ENCODE data around the gene MYZAP. TPM values are rescaled to one million over a fixed set of nuclear protein-coding genes. Genes with fewer than 3 reads are reported as not detected.
A peak's percentile ranks its signal among the peaks of the same experiment; 100 is the strongest.

MYZAP gene
- total RNA-seq, 3 donors from 2014 or later = 12.1 to 23.0 (median 16.7) TPM

DNA sequence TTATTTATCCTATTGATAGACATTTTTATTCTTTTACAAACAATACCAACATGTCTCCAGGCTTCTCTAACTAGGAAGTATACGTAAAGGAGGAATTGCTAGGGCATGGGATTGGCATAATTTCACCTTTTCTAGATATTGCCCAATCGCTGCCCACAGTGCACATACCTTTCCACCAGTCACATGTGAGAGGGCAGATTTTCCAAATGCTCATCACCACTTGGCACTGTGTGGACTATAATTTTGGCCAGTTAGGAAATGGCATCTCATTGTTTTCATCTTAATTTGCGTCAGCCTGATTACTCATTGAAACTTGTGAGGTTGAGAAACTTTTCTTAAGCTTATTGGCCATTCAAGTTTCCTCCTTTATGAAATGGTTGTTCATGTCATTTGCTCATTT lies 57.4 kb downstream of the MYZAP start:
- no peaks in the 10 kb centered on the region for H3K9me3 ChIP-seq
- no peak overlapping the region for H3K4me3 ChIP-seq
- peak in 1 of 2 donors; percentile 62 for DNase-seq (ENCODE audit: low spot score in 2 of 2)
- intact Hi-C loops (cut with DNase I; ENCODE audit: low total_unique reads) = no loop called here
- peak overlapping the region in 1 of 2 donors; percentile 41 for H3K27ac ChIP-seq
- H3K27me3 ChIP-seq = no peaks in the 10 kb centered on the region
- H3K4me1 ChIP-seq = no peaks in the 10 kb centered on the region
- no peaks in the 10 kb centered on the region for H3K36me3 ChIP-seq
- TF ChIP-seq POLR2AphosphoS5 (IDR thresholded peaks at IDR 0.05) = peak in 1 of 3 donors; percentile 52
- TF ChIP-seq, protein P1, sequence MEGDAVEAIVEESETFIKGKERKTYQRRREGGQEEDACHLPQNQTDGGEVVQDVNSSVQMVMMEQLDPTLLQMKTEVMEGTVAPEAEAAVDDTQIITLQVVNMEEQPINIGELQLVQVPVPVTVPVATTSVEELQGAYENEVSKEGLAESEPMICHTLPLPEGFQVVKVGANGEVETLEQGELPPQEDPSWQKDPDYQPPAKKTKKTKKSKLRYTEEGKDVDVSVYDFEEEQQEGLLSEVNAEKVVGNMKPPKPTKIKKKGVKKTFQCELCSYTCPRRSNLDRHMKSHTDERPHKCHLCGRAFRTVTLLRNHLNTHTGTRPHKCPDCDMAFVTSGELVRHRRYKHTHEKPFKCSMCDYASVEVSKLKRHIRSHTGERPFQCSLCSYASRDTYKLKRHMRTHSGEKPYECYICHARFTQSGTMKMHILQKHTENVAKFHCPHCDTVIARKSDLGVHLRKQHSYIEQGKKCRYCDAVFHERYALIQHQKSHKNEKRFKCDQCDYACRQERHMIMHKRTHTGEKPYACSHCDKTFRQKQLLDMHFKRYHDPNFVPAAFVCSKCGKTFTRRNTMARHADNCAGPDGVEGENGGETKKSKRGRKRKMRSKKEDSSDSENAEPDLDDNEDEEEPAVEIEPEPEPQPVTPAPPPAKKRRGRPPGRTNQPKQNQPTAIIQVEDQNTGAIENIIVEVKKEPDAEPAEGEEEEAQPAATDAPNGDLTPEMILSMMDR (IDR thresholded peaks at IDR 0.05) = no peak

DNA sequence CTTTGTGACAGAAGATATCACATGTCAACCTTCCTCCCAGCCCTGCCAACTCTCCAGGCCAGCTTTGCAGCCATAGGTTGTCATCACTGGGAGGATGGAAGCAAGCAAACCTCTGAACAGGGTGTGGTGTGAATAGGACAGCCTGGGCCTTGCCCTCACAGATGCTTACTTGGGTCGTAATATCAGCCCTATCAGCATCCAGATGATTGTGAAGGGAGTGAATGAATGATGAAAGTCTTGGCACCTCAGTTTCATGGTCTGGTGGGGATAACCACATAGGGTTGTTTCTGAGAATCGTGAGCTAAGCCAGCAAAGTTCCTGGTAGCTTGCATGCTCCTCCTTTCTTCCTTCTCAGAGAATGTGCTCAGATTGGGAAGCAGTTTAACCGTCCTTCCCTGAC lies 59.7 kb downstream of the MYZAP start:
- H3K9me3 ChIP-seq = no peaks in the 10 kb centered on the region
- H3K4me1 ChIP-seq = no peaks in the 10 kb centered on the region
- no peaks in the 10 kb centered on the region for H3K27me3 ChIP-seq
- no peak for DNase-seq (ENCODE audit: low spot score in 2 of 2)
- H3K36me3 ChIP-seq = no peaks in the 10 kb centered on the region
- TF ChIP-seq, protein P1 (IDR thresholded peaks at IDR 0.05) = no peak
- TF ChIP-seq POLR2A (IDR thresholded peaks at IDR 0.05) (no peak), POLR2AphosphoS5 (IDR thresholded peaks at IDR 0.05) (no peak)
- intact Hi-C loops (cut with DNase I; ENCODE audit: low total_unique reads) = no loop called here
- no peak overlapping the region for H3K27ac ChIP-seq
- no peak overlapping the region for H3K4me3 ChIP-seq

DNA sequence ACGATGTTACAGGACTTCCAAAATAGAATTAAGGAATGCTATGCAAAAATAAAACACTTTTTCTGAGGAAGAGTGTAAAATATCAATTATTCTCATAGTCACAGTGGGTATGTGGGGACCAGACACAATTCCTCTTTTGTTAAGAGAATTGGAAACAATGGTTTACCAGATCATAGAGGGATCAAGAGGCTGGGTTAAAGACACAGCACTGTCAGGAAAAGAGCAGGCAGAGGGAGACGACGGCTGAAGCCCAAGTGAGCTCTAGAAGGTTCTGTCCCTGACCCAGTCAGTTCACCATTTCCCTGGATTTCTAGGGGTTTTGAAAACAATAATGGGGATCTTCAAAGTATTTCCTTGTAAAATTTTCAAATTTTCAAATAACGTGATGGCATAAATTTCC lies 60.8 kb downstream of the MYZAP start:
- no peak for DNase-seq (ENCODE audit: low spot score in 2 of 2)
- no peaks in the 10 kb centered on the region for H3K9me3 ChIP-seq
- H3K4me3 ChIP-seq = no peak overlapping the region
- intact Hi-C loops (cut with DNase I; ENCODE audit: low total_unique reads) = no loop called here
- no peak overlapping the region for H3K27ac ChIP-seq
- H3K27me3 ChIP-seq = no peaks in the 10 kb centered on the region
- no peaks in the 10 kb centered on the region for H3K36me3 ChIP-seq
- TF ChIP-seq POLR2AphosphoS5 (IDR thresholded peaks at IDR 0.05) (no peak), POLR2A (IDR thresholded peaks at IDR 0.05) (no peak)
- TF ChIP-seq, protein P1 (IDR thresholded peaks at IDR 0.05) = no peak
- H3K4me1 ChIP-seq = no peaks in the 10 kb centered on the region

DNA sequence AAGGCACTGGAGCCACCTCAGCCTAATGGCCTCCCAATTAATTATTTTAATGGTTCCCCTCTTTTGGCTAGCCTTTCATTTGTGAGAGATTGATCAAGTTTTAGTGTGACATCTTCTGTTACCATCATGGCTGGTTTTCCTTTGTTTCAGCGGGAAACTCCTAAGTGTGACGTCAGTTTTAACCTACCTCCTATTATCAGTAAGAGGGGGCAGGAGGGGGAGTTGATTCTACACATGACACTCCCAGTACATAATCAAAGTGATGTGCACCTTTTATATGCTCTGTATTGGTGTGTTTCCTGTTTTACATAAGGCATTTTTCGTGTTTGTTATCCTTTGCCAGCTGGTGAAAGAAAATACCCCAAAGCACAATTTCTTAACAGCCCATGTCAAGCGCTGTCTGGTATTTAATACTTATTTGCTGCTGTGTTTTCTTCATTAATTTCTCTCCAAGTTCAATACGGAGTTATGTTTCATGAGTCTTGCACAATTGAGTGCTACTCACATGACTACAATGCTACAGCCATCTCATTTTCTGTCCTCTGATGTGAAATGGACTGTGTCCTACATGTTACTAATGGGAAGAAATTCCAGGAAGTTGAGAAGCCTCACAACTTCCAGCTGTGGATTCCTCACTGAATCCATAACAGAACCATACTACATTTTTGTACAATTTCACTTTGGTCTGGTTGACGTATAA lies 62.6 kb downstream of the MYZAP start:
- no peaks in the 10 kb centered on the region for H3K9me3 ChIP-seq
- H3K27ac ChIP-seq = peak overlapping the region; percentile 20 to 29
- H3K4me1 ChIP-seq = no peaks in the 10 kb centered on the region
- TF ChIP-seq POLR2AphosphoS5 (IDR thresholded peaks at IDR 0.05) (no peak), POLR2A (IDR thresholded peaks at IDR 0.05) (no peak)
- TF ChIP-seq, protein P1 (IDR thresholded peaks at IDR 0.05) = no peak
- intact Hi-C loops (cut with DNase I; ENCODE audit: low total_unique reads) = no loop called here
- no peak for DNase-seq (ENCODE audit: low spot score in 2 of 2)
- no peaks in the 10 kb centered on the region for H3K27me3 ChIP-seq
- H3K4me3 ChIP-seq = no peak overlapping the region
- H3K36me3 ChIP-seq = no peaks in the 10 kb centered on the region

DNA sequence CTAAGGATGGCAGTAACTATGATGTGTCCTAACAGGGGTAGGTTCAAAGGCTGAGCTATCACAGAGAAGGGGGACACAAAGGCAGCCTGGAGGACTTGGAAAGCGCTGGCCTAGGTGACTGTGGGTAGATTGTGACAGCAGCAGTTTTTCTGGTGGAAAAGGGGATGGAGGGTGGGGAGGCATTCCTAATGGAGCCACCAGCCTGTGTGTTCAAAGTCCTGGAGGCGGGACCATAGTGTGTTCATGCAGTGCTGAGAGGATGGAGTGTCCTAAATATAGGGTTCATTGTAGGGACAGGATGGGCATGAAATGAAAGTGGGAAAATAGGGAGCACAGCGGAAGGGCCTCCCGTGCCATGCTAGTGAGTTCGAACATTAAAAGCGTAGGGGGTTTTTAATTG lies 63.3 kb downstream of the MYZAP start:
- intact Hi-C loops (cut with DNase I; ENCODE audit: low total_unique reads) = no loop called here
- Histone ChIP-seq H3K27me3 (no peaks in the 10 kb centered on the region), H3K4me3 (no peak overlapping the region), H3K9me3 (no peaks in the 10 kb centered on the region), H3K27ac (peak overlapping the region; percentile 29 to 54), H3K4me1 (no peaks in the 10 kb centered on the region), H3K36me3 (no peaks in the 10 kb centered on the region)
- no peak for DNase-seq (ENCODE audit: low spot score in 2 of 2)
- TF ChIP-seq POLR2AphosphoS5 (IDR thresholded peaks at IDR 0.05) = no peak
- TF ChIP-seq POLR2A (IDR thresholded peaks at IDR 0.05) = no peak
- TF ChIP-seq, protein P1 (IDR thresholded peaks at IDR 0.05) = no peak
